HG02938 (cell line): ENCODE results near the gene ZNF280D.

Experiments used
- ATAC-seq: cut with Tn5 transposase; IDR thresholded peaks from one replicate; pipeline ENCODE4 v1.9.1; 2021; ENCODE audit warnings: mild to moderate bottlenecking, moderate library complexity; ENCODE audit not compliant: unreplicated experiment

The ZNF280D gene

DNA sequence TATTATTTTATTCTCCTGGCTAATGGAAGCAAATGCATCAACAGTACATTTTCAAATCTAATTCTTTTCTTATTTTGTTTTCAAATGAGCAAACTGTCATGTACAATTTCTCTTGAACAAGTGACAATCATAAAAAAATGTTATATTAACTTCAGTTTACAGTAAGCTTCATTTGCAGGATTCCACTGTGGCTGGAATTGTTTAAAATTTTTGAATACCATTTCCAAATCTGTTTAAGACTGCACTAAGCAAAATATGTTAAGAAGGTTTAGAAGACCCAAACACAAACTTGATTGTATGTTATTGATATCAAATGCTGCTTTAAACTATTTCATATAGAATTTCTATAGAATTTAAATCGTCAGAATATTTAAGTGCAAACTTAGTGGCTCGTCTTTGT is 92.8 kb downstream of the ZNF280D start:
- no peak for ATAC-seq

DNA sequence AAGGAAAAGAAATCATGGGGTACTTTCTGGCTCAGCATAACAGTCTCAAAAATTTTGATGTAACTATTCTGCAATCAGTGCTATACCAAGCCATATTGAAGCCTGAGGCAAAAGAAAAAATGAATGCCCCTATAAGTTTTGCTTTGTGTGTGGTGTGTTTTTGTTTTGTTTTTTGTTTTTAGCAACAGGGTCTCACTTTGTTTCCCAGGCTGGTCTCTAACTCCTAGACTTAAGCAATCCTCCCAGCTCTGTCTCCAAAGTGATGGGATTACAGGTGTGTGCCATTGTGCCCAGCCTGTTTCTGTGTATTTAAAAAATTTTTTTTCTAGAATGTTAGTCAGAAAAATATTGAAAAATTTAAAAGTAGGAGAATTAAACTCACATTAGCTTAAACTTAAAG is 93.2 kb downstream of the ZNF280D start:
- ATAC-seq: no peak

DNA sequence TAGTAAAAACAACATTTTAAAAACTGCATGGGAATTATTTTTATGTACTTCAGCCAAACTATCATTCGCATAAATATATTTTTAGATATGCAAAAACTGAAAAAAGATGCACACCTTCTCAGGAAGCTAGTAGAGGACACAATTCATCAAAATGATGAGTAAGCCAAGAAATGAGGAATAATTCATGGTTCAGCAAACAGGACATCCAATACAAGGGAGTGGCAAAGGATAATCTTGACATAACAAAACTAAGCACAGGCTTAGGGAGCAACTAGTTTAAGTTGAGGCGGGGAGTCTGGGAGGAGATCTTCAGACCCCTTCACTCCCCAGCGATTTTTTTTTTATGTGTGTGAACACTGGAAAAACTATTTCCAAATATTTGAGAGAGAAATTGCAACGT is 93.7 kb downstream of the ZNF280D start:
- ATAC-seq: no peak

DNA sequence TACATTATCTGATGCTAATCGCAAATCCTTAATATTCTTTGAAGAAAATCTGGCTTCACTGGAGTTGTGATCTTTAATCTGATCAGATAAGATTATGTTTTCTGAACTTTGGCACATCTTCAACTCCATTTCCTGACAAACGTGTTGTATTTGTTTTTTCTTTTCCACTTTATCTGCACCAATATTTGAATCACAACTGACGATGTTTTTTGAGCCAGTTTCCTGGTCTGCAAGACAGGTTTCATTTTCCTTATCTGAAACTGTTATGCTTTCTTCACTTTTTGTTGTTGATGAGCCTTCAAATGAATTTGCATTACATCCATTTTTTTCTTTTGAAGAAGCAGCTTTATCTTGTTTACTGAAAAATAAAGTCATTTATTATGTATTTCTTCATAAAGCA is 101.5 kb downstream of the ZNF280D start:
- ATAC-seq: no peak

DNA sequence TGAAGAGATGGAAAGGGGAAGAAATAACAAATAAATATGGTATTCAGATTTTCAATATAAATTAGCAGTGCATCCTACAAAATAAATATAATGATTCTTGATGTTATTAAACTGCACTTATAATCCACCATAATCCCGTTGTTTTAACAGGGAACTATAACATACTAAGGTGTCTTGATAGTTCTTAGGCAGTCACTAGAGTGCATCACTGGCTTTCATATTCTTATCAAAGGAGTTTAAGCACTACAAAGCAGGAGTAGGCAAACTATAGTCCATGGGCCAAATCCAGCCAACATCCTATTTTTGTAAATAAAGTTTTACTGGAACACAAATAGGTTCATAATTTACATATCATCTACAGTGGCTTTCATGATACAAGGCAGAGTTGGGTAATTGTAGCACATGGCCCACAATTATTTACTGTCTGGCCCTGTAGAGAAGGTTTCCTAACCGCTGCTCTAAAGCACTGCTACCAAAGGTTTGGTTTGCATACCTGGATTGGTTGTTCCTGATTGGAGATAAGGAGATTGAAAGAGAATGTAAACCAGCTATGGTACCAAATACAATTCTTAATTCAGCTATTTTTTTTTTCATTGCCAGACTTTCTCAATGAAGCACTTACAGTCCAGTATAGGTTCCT is 104.3 kb downstream of the ZNF280D start:
- no peak for ATAC-seq

DNA sequence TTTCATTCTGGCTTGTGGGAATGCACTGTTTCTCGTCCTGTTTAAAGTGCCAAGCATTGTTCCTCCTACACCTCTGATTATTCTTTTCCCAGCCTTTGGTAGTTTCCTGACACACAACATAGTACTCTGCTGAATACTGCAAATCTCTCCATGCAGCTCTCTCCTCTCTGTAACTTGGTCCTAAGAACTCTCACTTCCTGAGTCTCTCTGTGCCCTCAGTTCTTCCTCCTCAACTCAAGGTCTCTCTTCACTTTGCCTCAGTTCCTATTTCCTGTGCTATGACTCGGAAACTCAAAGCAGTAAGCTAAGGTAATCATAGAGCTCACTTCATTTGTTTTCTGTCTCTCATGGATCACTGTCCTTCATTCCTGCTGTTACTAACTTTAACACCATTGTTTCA is 113.4 kb downstream of the ZNF280D start:
- no peak for ATAC-seq

DNA sequence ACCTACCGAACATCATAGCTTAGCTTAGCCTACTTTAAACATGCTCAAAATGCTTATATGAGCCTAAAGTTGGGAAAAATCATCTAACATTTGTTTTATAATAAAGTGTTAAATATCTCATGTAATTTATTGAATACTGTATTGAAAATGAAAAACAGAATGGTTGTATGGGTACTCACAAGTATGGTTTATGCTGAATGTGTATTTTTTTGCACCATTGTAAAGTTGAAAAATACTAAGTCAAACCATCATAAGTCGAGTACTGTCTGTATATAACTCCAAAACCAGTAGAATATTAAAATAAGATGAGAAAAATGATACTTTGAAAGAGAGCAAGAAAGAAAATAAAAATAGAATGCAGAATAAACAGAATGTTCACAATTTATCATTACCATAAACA is 115.7 kb downstream of the ZNF280D start:
- ATAC-seq: no peak

DNA sequence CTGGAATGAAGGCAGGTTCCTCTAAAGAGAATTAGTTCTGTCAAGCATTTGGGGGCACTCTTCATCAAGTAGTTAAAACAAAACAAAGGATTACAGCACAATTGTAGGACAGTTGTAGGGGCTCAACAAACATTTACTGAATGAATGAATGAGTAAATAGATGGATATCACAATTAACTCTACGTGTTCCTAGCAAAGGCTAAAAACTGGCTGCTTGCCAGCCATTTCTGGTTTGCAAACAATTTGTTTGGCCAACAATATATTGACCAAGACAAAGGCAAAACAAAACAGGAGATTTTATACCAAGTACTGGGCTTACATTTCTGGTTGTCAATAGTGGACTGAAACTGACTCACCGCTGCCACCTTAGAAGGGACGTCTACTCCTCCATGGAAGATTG is 116.8 kb downstream of the ZNF280D start:
- ATAC-seq: no peak

DNA sequence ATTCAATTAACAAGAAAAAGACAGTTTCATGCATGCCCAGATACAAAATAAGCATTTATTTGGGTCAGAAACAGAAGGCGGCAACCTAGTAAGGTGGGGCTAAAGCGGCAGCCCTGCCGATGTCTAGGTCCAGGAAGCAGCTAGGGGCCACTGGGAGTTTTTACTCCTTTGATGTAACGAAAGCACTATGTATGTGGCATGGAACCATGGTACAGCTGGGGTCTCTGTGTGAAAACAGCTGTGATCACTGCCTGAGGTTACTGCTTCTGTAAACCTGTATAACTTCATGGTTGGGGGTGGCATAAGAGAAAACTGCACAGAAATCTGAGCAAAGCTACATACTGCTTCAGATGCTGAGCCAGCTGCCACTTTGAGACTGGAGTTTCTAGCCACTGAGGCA is 119.5 kb downstream of the ZNF280D start:
- ATAC-seq: no peak

DNA sequence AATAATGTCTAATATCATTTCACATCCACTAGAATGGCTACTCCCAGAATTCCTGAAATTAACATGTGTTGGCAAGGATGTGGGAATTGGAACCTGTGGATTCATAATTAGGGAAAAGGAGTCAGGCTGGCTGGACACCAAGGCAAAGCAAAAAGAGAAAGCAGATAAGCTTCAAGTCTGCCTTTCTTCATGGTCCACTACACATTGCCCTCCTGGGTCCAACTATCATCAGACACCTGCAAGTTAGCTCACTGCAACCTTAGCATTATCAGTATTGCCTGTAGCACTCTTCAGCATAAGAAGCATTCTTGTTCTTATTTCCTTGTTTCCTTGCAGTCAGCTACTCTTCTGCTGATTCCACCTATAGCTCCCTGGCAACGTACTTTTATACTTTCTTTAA is 124.3 kb downstream of the ZNF280D start:
- ATAC-seq: no peak

DNA sequence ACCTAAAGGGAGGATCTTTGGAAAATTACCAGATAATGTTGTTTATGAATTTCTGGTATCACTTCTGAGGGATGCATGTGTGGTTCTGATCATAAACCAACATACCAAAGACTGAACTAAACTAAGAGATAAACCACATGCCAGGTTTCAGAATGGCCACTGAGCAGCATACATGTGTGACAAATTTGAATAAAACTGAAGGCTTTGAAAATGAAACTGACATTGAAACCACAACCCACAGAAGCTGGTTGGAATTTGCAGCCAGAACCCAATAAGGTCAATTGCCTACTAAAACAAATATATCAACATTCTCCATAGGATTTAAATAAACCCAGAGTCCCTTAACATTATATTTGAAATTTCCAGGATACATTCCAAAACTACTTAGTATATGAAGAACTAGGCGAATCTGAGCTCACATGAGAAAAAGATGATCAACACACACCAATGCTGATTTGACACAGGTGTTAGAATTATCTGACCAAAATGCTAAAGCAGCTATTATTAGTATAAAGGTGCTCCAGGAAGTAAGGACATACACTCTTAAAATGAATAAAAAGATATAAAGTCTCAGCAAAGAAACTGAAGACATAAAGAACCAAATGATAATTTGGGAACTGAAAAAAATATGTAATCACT is 125.0 kb downstream of the ZNF280D start:
- ATAC-seq: peak; percentile 98

DNA sequence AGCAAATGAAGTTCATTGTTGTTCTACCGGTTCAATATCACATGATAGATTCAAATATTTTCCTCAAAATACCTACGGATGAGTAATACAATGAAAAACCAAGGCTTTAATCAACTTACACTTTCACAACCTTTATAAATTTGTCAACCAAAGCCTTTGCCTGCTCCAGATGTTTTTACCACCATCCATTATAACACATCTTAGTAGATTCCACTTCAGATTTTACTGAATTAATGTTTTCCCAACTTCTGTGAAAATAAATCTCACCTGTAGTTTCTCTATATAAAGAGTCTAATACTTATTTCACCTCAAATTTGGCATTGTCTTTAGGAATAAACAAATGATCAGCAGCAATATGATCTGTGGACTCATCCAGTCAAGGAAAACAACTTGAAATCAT is 131.1 kb downstream of the ZNF280D start:
- no peak for ATAC-seq

DNA sequence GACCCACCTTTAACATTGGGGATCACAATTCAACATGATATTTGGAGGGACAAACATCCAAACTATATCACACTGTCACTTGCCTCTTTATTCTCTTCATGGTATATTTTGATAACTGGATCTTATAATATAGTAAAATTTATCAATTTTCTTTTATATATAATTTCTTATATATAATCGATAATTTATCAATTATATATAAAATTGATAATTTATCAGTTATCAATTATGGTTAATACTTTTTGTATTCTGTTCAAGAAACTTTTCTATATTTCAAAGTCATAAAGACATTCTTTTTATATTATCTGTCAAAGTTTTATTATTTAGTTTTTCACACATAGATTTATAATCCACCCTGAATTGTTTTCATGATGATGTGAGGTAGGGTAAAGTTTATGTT is 132.9 kb downstream of the ZNF280D start:
- ATAC-seq: no peak

DNA sequence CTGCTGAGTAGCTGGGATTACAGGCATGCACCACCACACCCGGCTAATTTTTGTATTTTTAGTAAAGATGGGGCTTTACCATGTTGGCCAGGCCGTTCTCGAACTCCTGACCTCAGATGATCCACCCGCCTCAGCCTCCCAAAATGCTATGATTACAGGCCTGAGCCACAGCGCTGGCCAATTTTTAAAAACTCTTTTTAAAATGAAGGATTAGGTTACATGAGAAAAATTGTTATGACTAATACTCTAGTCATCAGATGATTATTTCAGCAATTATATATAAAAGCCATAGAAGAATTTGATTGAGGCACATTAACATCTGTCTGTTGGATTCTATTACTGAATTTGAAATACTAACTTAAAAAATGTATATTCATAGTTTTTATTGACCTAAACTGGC is 134.3 kb downstream of the ZNF280D start:
- ATAC-seq: no peak

DNA sequence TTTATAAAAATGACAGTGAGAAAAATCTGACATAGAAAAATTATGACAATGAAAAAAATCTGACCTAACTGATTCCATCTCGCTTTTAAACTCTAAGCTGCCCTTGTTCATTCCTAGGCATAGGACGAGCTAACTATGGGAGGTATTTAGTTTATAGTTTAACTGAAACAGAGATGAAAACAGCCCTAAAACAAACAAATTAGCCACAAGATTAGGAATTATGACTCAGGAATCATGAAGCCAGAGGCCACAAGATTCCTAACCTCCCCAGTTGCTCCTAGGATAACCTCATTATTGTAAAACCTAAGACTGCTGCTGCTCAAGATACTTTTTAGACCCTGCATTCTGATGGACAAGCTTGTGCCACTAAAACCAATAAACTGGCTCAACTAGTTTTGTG is 145.6 kb downstream of the ZNF280D start:
- ATAC-seq: no peak

DNA sequence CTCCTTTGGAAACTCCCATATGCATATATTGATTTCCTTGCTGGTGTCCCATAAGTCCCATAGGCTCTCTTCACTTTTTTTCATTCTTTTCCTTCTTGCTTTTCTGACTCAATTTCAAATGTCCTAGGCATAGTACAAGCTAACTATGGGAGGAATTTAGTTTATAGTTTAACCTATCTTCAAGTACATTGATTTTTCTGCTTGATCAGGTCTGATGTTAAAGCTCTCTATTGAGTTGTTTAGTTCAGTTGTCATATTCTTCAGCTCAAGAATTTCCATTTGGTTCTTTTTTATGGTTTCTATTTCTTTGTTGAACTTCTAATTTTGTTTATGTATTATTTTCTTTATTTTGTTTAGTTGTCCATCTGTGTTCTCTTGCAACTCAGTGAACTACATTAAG is 147.1 kb downstream of the ZNF280D start:
- ATAC-seq: no peak

DNA sequence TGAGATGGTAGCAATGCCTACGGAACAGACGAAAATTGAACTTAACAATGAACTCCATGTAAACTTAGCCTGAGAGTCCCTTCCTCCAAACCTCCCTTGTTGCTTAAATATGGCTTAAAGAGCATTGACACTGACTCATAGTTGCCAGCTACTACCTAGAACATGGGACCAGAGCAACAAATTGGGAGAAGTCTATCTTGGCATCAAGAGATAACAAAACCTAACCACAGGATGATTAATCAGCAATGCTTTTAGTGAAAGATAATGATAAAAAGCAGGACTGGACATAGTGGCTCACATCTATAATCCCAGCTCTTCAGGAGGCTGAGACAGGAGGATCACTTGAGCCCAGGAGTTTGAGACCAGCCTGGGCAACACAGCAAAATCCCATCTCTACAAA is 150.5 kb downstream of the ZNF280D start:
- no peak for ATAC-seq
